Measurements from ENCODE around the gene MYBBP1A.

The MYBBP1A gene

GRCh38 chr17:4548061-4548461 lies 7.1 kb downstream of the MYBBP1A start:
- no peak for DNase-seq (ENCODE audit: low spot score)

- no peak for DNase-seq (ENCODE audit: low spot score)
Observed at GRCh38 chr17:4547118-4547906, 7.9 kb downstream of the MYBBP1A start.

- DNase-seq (ENCODE audit: low spot score) = no peak
Observed at GRCh38 chr17:4545217-4545951, 9.8 kb downstream of the MYBBP1A start.

GRCh38 chr17:4544951-4545216 lies 10.3 kb downstream of the MYBBP1A start:
- DNase-seq (ENCODE audit: low spot score) = no peak

GRCh38 chr17:4544135-4544950 lies 10.8 kb downstream of the MYBBP1A start:
- DNase-seq (ENCODE audit: low spot score) = no peak

GRCh38 chr17:4543557-4544026 lies 11.6 kb downstream of the MYBBP1A start:
- no peak for DNase-seq (ENCODE audit: low spot score)

- DNase-seq (ENCODE audit: low spot score) = no peak
Observed at GRCh38 chr17:4542726-4543191, 12.4 kb downstream of the MYBBP1A start.

- no peak for DNase-seq (ENCODE audit: low spot score)
Observed at GRCh38 chr17:4542003-4542725, 13.0 kb downstream of the MYBBP1A start.

GRCh38 chr17:4541328-4542002 lies 13.7 kb downstream of the MYBBP1A start:
- DNase-seq (ENCODE audit: low spot score) = no peak

- DNase-seq (ENCODE audit: low spot score) = no peak
Observed at GRCh38 chr17:4540687-4541327, 14.4 kb downstream of the MYBBP1A start.

- DNase-seq (ENCODE audit: low spot score) = peak; percentile 75
Observed at GRCh38 chr17:4540224-4540651, 14.9 kb downstream of the MYBBP1A start.

- DNase-seq (ENCODE audit: low spot score) = no peak
Observed at GRCh38 chr17:4539576-4540223, 15.5 kb downstream of the MYBBP1A start.

GRCh38 chr17:4539025-4539424 lies 16.2 kb downstream of the MYBBP1A start:
- DNase-seq (ENCODE audit: low spot score) = no peak

- DNase-seq (ENCODE audit: low spot score) = no peak
Observed at GRCh38 chr17:4538236-4539002, 16.8 kb downstream of the MYBBP1A start.

GRCh38 chr17:4537451-4538235 lies 17.5 kb downstream of the MYBBP1A start:
- no peak for DNase-seq (ENCODE audit: low spot score)

- DNase-seq (ENCODE audit: low spot score) = no peak
Observed at GRCh38 chr17:4536742-4537411, 18.3 kb downstream of the MYBBP1A start.

GRCh38 chr17:4536259-4536741 lies 18.9 kb downstream of the MYBBP1A start:
- no peak for DNase-seq (ENCODE audit: low spot score)
